Vagina (tissue), 2 donors: ENCODE measurements around the gene RILP. TPM values are rescaled to one million over a fixed set of nuclear protein-coding genes. Genes with fewer than 3 reads are reported as not detected.
A peak's percentile ranks its signal among the peaks of the same experiment; 100 is the strongest.
"Not testable (repeated sequence)": the region's sequence is repeated elsewhere in the genome, so short reads cannot be mapped to it uniquely, and the experiment has no call there.

Experiments
- DNase-seq, 2 donors: peaks; one replicate each; pipeline ENCODE4 v3.0.0-alpha.2; 2017; ENCODE audit errors: extremely low spot score in 2 of 2
- H3K27ac ChIP-seq: fragments of 200-600 bp; sonication (generic); one replicate; pipeline ENCODE4 v1.5.1; 2019
- H3K27me3 ChIP-seq: fragments of 200-600 bp; sonication (generic); one replicate; pipeline ENCODE4 v1.5.1; 2019
- H3K36me3 ChIP-seq, 2 donors: fragments of 200-600 bp; sonication (generic); one replicate each; pipeline ENCODE4 v1.5.1; 2017 to 2019
- H3K4me1 ChIP-seq: fragments of 200-600 bp; sonication (generic); one replicate; pipeline ENCODE4 v1.5.1; 2019
- H3K4me3 ChIP-seq, 2 donors: fragments of 200-600 bp; sonication (generic); 1 replicate in 1 of 2; 2 replicates in 1 of 2; pipeline ENCODE4 v1.5.1; 2016 to 2019
- H3K9me3 ChIP-seq: fragments of 200-600 bp; sonication (generic); one replicate; pipeline ENCODE4 v1.5.1; 2019
- CTCF ChIP-seq, 3 experiments: fragments of 450-650 bp in 2 of 3; fragments of 200-600 bp in 1 of 3; sonication (generic) in 1 of 3; IDR thresholded peaks; one replicate each; pipeline ENCODE4 v1.5.1; 2017 to 2019; ENCODE audit warnings: antibody characterized with exemption in 3 of 3, mild to moderate bottlenecking in 2 of 3, moderate library complexity in 2 of 3
- POLR2A ChIP-seq, 2 donors: fragments of 450-650 bp; IDR thresholded peaks; one replicate each; pipeline ENCODE4 v1.6.1; 2017; ENCODE audit warnings: antibody characterized with exemption in 2 of 2, mild to moderate bottlenecking in 2 of 2, moderate library complexity in 2 of 2
- POLR2AphosphoS5 ChIP-seq, 2 donors: sonication (generic); formaldehyde crosslinking; IDR thresholded peaks; one replicate each; pipeline ENCODE4 v1.9.0; 2017; ENCODE audit warnings: antibody characterized with exemption in 2 of 2, mild to moderate bottlenecking in 2 of 2, low read depth in 1 of 2; ENCODE audit not compliant: insufficient read depth in 1 of 2
- intact Hi-C: fragments of 100-400 bp; cut with DNase I; formaldehyde crosslinking; loops from one replicate; pipeline ENCODE4 v1.15.1; 2023
- total RNA-seq: library from RNA; depleted of rRNA; stranded (reverse); fragments of >200 nt; gene quantifications from one replicate; pipeline ENCODE4 v1.2.3, GENCODE V29; 2016

RILP gene
- total RNA-seq, 1 donor from 2014 or later, result 7.1 TPM

GRCh38 chr17:1673041-1673785 lies 23.5 kb upstream of the RILP start:
- no peak overlapping the region for H3K4me3 ChIP-seq
- no peaks in the 10 kb centered on the region for H3K27me3 ChIP-seq
- H3K36me3 ChIP-seq, result peaks cover 7 to 90% of the 10 kb centered on the region in 2 donors
- H3K9me3 ChIP-seq, result no peaks in the 10 kb centered on the region
- DNase-seq, result no peak
- TF ChIP-seq POLR2A (IDR thresholded peaks at IDR 0.05), result no peak
- TF ChIP-seq POLR2AphosphoS5 (IDR thresholded peaks at IDR 0.05; ENCODE audit: insufficient read depth in 1 of 2, low read depth in 1 of 2), result peak in 1 of 2 donors; percentile 12
- intact Hi-C loops, result loop anchor here (10.0 kb wide), 1 partner anchor 192 kb away; no protein-coding TSS in a partner anchor
- peaks cover 11% of the 10 kb centered on the region for H3K4me1 ChIP-seq
- H3K27ac ChIP-seq, result no peak overlapping the region

GRCh38 chr17:1663934-1664333 lies 14.3 kb upstream of the RILP start:
- H3K4me1 ChIP-seq, H3K27me3 ChIP-seq, DNase-seq, H3K4me3 ChIP-seq, H3K9me3 ChIP-seq, H3K27ac ChIP-seq, intact Hi-C loops: not testable (repeated sequence)
- peaks cover 9 to 73% of the 10 kb centered on the region in 2 donors for H3K36me3 ChIP-seq

GRCh38 chr17:1661045-1661444 lies 11.4 kb upstream of the RILP start:
- no peaks in the 10 kb centered on the region for H3K9me3 ChIP-seq
- no peaks in the 10 kb centered on the region for H3K27me3 ChIP-seq
- no peak overlapping the region for H3K4me3 ChIP-seq
- TF ChIP-seq CTCF (IDR thresholded peaks at IDR 0.05) (no peak), POLR2AphosphoS5 (IDR thresholded peaks at IDR 0.05; ENCODE audit: insufficient read depth in 1 of 2, low read depth in 1 of 2) (no peak), POLR2A (IDR thresholded peaks at IDR 0.05) (no peak)
- intact Hi-C loops, result no loop called here
- H3K36me3 ChIP-seq, result peaks cover 7 to 88% of the 10 kb centered on the region in 2 donors
- DNase-seq, result no peak
- H3K27ac ChIP-seq, result no peak overlapping the region
- no peaks in the 10 kb centered on the region for H3K4me1 ChIP-seq

GRCh38 chr17:1658100-1658499 lies 8.4 kb upstream of the RILP start:
- no peak overlapping the region for H3K27ac ChIP-seq
- intact Hi-C loops, result no loop called here
- no peak for TF ChIP-seq CTCF (IDR thresholded peaks at IDR 0.05)
- TF ChIP-seq POLR2AphosphoS5 (IDR thresholded peaks at IDR 0.05; ENCODE audit: insufficient read depth in 1 of 2, low read depth in 1 of 2), result no peak
- no peak for TF ChIP-seq POLR2A (IDR thresholded peaks at IDR 0.05)
- no peak for DNase-seq
- H3K36me3 ChIP-seq, result peaks cover 7 to 100% of the 10 kb centered on the region in 2 donors
- no peaks in the 10 kb centered on the region for H3K4me1 ChIP-seq
- H3K4me3 ChIP-seq, result no peak overlapping the region
- H3K27me3 ChIP-seq, result no peaks in the 10 kb centered on the region
- no peaks in the 10 kb centered on the region for H3K9me3 ChIP-seq

- Histone ChIP-seq H3K4me3 (no peak overlapping the region), H3K27me3 (no peaks in the 10 kb centered on the region), H3K9me3 (no peaks in the 10 kb centered on the region), H3K27ac (no peak overlapping the region), H3K36me3 (peaks cover 0 to 87% of the 10 kb centered on the region in 2 donors), H3K4me1 (peaks cover 18% of the 10 kb centered on the region)
- DNase-seq, result no peak
- intact Hi-C loops, result no loop called here
- TF ChIP-seq POLR2A (IDR thresholded peaks at IDR 0.05), result no peak
- no peak for TF ChIP-seq POLR2AphosphoS5 (IDR thresholded peaks at IDR 0.05; ENCODE audit: insufficient read depth in 1 of 2, low read depth in 1 of 2)
- TF ChIP-seq CTCF (IDR thresholded peaks at IDR 0.05), result no peak
Observed at GRCh38 chr17:1653735-1654134, 4.1 kb upstream of the RILP start.

- Histone ChIP-seq H3K4me1 (peaks cover 27% of the 10 kb centered on the region), H3K36me3 (peaks cover 0 to 78% of the 10 kb centered on the region in 2 donors)
- H3K27me3 ChIP-seq, H3K27ac ChIP-seq, H3K9me3 ChIP-seq, intact Hi-C loops, DNase-seq, H3K4me3 ChIP-seq: not testable (repeated sequence)
Observed at GRCh38 chr17:1652794-1653193, 3.1 kb upstream of the RILP start.
